ENCODE data around the gene PTH2. TPM values are rescaled to one million over a fixed set of nuclear protein-coding genes. Genes with fewer than 3 reads are reported as not detected.

PTH2 gene
- total RNA-seq, 1 donor from 2014 or later = not detected

DNA sequence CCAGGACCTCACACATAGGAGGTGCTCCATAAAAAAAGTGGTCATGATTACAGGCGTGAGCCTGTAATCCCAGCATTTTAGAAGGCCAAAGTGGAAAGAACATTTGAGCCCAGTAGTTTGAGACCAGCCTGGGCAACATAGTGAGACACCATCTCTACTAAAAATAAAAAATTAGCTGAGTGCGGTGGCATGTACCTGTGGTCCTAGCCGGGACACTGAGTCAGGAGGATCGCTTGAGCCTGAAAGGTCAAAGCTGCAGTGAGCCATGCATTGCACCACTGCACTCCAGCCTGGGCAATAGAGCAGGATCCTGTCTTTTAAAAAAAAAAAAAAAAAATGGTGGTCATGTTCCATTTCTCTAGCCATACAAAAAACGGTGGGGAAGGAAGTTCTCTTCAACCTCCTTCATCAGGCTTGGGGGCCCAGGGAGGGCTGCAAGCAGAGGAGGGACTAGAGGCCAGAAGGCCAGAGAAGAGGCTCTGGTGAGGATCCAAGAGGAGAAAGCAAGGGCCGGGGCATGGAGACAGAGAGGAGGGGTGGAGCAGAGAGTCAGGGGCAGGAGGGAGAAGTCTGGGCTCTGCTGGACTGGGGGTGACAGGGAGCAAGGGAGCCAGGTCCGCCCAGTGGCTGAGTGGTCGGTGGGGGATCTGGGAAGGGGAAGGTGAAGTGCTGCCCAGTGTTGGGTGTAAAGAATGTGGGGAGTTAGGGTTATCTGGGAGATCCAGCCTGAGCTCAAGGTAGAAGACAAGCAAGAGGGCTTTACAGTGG lies 26.3 kb downstream of the PTH2 start:
- Histone ChIP-seq H3K27ac (no peak overlapping the region), H3K36me3 (no peaks in the 10 kb centered on the region), H3K4me1 (no peaks in the 10 kb centered on the region), H3K27me3 (no peaks in the 10 kb centered on the region), H3K9me3 (no peaks in the 10 kb centered on the region), H3K4me3 (no peak overlapping the region)
- intact Hi-C loops (cut with DNase I) = no loop called here
- DNase-seq (ENCODE audit: low spot score in 2 of 2) = no peak
- TF ChIP-seq, protein P1, sequence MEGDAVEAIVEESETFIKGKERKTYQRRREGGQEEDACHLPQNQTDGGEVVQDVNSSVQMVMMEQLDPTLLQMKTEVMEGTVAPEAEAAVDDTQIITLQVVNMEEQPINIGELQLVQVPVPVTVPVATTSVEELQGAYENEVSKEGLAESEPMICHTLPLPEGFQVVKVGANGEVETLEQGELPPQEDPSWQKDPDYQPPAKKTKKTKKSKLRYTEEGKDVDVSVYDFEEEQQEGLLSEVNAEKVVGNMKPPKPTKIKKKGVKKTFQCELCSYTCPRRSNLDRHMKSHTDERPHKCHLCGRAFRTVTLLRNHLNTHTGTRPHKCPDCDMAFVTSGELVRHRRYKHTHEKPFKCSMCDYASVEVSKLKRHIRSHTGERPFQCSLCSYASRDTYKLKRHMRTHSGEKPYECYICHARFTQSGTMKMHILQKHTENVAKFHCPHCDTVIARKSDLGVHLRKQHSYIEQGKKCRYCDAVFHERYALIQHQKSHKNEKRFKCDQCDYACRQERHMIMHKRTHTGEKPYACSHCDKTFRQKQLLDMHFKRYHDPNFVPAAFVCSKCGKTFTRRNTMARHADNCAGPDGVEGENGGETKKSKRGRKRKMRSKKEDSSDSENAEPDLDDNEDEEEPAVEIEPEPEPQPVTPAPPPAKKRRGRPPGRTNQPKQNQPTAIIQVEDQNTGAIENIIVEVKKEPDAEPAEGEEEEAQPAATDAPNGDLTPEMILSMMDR (IDR thresholded peaks at IDR 0.05) = no peak

DNA sequence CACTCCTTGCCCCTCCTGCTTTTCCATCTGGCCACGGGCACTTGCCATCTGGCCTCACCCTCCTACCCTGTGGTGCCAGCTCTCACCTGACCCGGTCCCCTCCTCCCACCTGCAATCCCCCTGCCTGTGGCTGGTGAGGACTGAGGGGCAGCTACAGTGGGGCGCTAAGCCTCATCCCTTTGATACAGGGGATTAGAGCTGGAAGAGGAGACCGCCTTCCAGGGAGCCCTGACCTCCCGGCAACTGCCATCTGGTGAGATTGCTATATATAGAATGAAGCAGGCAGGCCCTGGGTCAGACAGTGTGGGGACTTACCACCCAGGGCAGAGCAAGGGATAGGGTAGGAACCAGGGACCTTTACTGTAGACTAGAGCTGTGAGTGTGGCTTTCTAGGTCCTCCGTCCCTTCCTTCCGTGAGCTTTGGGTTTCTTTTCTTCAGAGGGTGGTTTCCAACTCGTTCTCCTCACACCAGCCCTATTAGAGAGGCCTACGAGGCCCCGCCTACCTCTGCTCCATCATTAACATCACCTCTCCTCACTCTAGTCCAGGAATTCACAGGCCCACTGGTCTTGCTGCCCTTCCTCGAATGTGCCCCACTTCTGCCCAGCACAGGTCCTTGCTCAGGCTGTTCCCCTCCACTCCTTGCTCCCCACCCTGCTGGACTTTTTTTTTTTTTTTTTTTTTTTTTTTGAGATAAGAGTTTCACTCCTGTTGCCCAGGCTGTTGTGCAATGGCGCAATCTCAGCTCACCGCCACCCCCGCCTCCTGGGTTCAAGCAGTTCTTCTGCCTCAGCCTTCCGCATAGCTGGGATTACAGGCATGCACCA lies 27.4 kb downstream of the PTH2 start:
- Histone ChIP-seq H3K9me3 (no peaks in the 10 kb centered on the region), H3K27me3 (no peaks in the 10 kb centered on the region), H3K4me1 (no peaks in the 10 kb centered on the region), H3K36me3 (no peaks in the 10 kb centered on the region), H3K27ac (no peak overlapping the region), H3K4me3 (no peak overlapping the region)
- DNase-seq (ENCODE audit: low spot score in 2 of 2) = no peak
- intact Hi-C loops (cut with DNase I) = no loop called here
- TF ChIP-seq, protein P1 (IDR thresholded peaks at IDR 0.05) = no peak

DNA sequence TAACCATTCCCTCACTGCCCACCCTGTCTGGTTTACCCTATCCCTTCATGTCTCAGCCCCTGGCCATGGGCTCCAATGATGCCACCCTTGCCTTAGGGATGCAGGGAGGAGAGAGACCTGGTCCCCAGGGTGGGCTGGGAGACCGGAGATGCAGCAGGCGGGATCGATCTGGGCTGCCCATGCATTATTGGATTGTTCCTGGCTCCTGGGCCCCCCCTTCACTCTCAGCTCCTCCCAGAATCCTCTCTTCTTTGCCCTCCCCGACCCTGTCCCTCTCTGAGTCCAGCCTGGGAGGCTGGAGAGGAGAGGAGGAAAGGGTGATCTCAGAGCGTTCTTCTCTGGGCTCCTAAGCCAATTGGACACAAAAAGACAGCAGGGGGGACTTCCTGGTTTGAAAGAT lies 29.4 kb downstream of the PTH2 start:
- Histone ChIP-seq H3K4me3 (no peak overlapping the region), H3K9me3 (no peaks in the 10 kb centered on the region), H3K27ac (no peak overlapping the region), H3K27me3 (no peaks in the 10 kb centered on the region), H3K4me1 (no peaks in the 10 kb centered on the region), H3K36me3 (no peaks in the 10 kb centered on the region)
- intact Hi-C loops (cut with DNase I) = loop anchor here (5.0 kb wide), 1 partner anchor 153 kb away; no protein-coding TSS in a partner anchor
- TF ChIP-seq, protein P1 (IDR thresholded peaks at IDR 0.05) = no peak
- no peak for DNase-seq (ENCODE audit: low spot score in 2 of 2)

DNA sequence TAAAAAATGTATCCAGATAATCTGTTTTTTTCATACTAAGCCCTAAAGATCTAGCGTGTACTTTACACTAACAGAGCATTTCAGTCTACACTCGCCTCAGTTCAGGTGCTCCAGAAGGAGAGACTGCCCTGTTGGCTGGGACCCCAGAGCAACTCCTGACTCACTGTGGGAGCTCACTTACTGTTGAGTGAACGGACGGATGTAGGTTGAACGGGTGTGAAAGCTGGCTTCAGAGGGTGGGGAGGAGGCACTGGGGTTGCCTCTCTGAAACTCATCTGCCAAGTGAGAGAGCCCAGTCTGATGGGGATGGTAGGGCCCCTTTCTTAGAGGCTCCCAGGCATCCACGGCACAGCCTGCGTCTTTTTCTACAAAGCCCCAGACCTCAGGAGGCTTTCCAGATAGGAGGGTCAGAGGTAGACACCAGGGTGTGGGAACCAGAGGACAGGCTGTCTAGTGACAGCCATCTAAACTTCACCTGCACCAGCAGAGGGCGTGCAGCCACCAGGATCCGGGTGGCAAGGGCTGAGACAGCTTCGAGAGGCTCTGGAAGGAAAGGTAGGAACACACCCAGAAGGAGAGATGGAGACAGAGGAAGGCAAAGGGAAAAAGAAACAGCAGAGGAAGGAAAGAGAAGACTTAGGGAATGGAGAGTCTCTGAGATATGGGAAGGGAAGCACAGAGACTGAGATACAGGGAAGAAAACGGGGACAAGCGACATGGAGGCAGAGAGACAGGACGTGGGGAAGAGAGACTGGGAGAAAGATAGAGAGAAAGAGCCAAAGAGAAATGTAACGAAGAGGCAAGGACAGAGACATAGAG lies 31.5 kb downstream of the PTH2 start:
- DNase-seq (ENCODE audit: low spot score in 2 of 2) = peak; percentile 23 to 77
- intact Hi-C loops (cut with DNase I) = loop anchor here (1.0 to 5.0 kb wide), 2 partner anchors 52 to 156 kb away; no protein-coding TSS in a partner anchor
- no peak overlapping the region for H3K27ac ChIP-seq
- no peaks in the 10 kb centered on the region for H3K9me3 ChIP-seq
- H3K27me3 ChIP-seq = no peaks in the 10 kb centered on the region
- H3K4me1 ChIP-seq = no peaks in the 10 kb centered on the region
- TF ChIP-seq, protein P1 (IDR thresholded peaks at IDR 0.05) = peak; percentile 74 to 83 (median 76)
- no peak overlapping the region for H3K4me3 ChIP-seq
- no peaks in the 10 kb centered on the region for H3K36me3 ChIP-seq

DNA sequence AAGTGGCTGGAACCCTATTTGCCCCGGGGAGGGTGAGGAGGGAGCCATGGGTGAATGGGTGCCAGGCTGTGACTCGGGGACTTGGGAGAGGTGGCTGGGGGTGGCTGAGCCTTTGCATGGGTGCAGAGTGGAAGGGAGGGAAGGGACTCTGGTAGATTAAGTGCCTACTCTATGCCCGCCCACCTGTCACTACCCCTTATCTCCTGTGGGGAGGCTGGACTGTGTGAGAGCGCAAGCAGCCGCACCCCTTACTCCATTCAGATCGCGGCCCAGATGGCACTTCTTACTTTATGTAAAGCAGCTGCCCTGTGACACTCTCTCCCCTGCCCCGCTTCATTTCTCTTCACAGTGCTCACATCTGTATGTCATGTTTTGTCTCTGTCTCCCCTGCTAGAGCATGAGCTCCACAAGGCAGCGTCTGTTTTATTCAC lies 32.3 kb downstream of the PTH2 start:
- H3K4me1 ChIP-seq = no peaks in the 10 kb centered on the region
- H3K9me3 ChIP-seq = no peaks in the 10 kb centered on the region
- TF ChIP-seq, protein P1 (IDR thresholded peaks at IDR 0.05) = no peak
- no peaks in the 10 kb centered on the region for H3K27me3 ChIP-seq
- intact Hi-C loops (cut with DNase I) = loop anchor here (5.0 kb wide), 1 partner anchor 156 kb away; no protein-coding TSS in a partner anchor
- no peak for DNase-seq (ENCODE audit: low spot score in 2 of 2)
- no peaks in the 10 kb centered on the region for H3K36me3 ChIP-seq
- no peak overlapping the region for H3K4me3 ChIP-seq
- no peak overlapping the region for H3K27ac ChIP-seq
